ENCODE data around the gene HLA-DMB.

- TF ChIP-seq, protein P1, sequence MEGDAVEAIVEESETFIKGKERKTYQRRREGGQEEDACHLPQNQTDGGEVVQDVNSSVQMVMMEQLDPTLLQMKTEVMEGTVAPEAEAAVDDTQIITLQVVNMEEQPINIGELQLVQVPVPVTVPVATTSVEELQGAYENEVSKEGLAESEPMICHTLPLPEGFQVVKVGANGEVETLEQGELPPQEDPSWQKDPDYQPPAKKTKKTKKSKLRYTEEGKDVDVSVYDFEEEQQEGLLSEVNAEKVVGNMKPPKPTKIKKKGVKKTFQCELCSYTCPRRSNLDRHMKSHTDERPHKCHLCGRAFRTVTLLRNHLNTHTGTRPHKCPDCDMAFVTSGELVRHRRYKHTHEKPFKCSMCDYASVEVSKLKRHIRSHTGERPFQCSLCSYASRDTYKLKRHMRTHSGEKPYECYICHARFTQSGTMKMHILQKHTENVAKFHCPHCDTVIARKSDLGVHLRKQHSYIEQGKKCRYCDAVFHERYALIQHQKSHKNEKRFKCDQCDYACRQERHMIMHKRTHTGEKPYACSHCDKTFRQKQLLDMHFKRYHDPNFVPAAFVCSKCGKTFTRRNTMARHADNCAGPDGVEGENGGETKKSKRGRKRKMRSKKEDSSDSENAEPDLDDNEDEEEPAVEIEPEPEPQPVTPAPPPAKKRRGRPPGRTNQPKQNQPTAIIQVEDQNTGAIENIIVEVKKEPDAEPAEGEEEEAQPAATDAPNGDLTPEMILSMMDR (IDR thresholded peaks at IDR 0.05): no peak
- no peak for TF ChIP-seq ZFX (IDR thresholded peaks at IDR 0.05; ENCODE audit: borderline replicate concordance)
Observed at GRCh38 chr6:32962213-32962826, 21.5 kb upstream of the HLA-DMB start.

Data from 22Rv1 (cell line).